GM15510 (cell line): Measurements from ENCODE around the gene SLC5A2.
A peak's percentile ranks its signal among the peaks of the same experiment; 100 is the strongest.

Source experiments
- POLR2A ChIP-seq: IDR thresholded peaks from 3 replicates; pipeline ENCODE4 v1.6.1; 2011; ENCODE audit warnings: borderline replicate concordance; ENCODE audit not compliant: insufficient read length; ENCODE audit errors: extremely low read depth

The SLC5A2 gene

GRCh38 chr16:31458073-31458843 is 24.7 kb upstream of the SLC5A2 start:
- peak; percentile 49 for TF ChIP-seq POLR2A

- TF ChIP-seq POLR2A: peak; percentile 78
These were observed 23.9 kb upstream of the SLC5A2 start, which contains the start of gene ARMC5 for GRCh38 chr16:31458844-31459686. ARMC5 (plus strand) TSS chr16:31459501; CDS start chr16:31459525, 24 bp downstream.

- TF ChIP-seq POLR2A: peak; percentile 58
These were observed 23.0 kb upstream of the SLC5A2 start for GRCh38 chr16:31459687-31460581.

GRCh38 chr16:31460582-31461002 is 22.3 kb upstream of the SLC5A2 start:
- no peak for TF ChIP-seq POLR2A

GRCh38 chr16:31461201-31461920 is 21.6 kb upstream of the SLC5A2 start:
- no peak for TF ChIP-seq POLR2A

- TF ChIP-seq POLR2A: no peak
These were observed 20.8 kb upstream of the SLC5A2 start for GRCh38 chr16:31461921-31462804.

GRCh38 chr16:31464348-31464769 is 18.6 kb upstream of the SLC5A2 start:
- no peak for TF ChIP-seq POLR2A

- no peak for TF ChIP-seq POLR2A
These were observed 18.1 kb upstream of the SLC5A2 start for GRCh38 chr16:31464781-31465260.

GRCh38 chr16:31465788-31466370 is 17.0 kb upstream of the SLC5A2 start:
- TF ChIP-seq POLR2A: no peak

- TF ChIP-seq POLR2A: no peak
These were observed 16.5 kb upstream of the SLC5A2 start for GRCh38 chr16:31466381-31466841.

GRCh38 chr16:31467151-31467773 is 15.7 kb upstream of the SLC5A2 start:
- no peak for TF ChIP-seq POLR2A

- no peak for TF ChIP-seq POLR2A
These were observed 15.1 kb upstream of the SLC5A2 start for GRCh38 chr16:31467858-31468257.
